CD4-positive, alpha-beta T cell treated with Interleukin-4 for 1 hour (primary cell): ENCODE data around the gene PSD.

Source experiments
- DNase-seq, 2 donors: peaks; one replicate each; pipeline ENCODE4 v3.0.0-alpha.2; 2020 to 2022

PSD gene

DNA sequence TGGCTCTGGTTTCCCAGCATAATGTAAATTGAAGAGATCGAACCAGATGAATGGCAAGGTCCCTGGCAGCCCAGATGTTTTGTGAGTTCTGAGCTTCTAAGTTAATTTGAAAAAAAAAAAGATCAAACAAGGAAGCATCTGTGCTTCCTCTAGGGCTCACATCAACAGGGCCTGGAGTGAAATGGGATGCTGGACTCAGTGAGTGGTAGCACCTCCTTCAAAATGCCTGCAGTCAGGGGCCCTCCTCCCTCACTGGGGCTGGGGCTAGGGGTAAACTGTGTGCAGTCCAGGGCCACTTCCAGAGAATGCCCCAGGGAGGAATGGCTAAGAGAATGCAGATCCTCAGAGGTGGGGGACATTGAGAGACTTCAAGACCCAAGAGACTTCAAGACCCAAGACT, 19.8 kb upstream of the PSD start:
- no peak for DNase-seq

DNA sequence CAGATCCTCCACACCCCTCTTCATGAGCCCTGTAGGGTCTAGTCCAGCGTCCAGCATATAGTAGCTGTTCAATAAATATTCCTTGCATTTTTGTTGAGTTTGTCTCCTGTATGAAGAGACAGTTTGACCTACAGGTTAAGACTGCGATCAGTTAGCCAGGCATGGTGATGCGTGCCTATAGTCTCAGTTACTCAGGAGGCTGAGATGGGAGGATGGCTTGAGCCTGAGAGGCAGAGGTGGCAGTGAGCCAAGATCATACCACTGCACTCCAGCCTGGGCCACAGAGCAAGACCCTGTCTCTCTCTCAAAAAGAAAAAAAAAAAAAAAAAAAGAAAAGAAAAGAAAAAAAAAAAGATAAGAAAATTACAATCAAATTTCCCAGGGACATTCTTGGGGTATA, 18.9 kb upstream of the PSD start:
- no peak for DNase-seq

DNA sequence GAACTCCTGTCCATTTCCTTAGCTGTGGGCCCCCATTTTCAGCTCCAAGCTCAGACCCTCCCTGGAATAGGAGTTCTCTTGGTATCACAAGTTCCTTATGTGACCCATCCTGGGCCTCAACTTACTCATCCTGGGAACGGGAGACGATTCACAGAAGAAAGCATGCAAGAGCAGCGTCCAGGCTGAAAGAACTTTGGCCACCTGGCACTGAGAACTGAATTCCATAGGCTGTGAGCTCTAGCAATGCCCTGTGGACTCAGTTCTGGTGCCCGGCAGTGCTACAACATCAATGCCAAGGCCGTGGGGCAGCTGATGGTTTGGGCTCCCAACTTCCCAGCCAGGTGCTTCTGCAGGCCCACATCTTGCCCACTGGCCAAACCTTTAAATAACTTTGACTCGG, 17.7 kb upstream of the PSD start:
- no peak for DNase-seq

DNA sequence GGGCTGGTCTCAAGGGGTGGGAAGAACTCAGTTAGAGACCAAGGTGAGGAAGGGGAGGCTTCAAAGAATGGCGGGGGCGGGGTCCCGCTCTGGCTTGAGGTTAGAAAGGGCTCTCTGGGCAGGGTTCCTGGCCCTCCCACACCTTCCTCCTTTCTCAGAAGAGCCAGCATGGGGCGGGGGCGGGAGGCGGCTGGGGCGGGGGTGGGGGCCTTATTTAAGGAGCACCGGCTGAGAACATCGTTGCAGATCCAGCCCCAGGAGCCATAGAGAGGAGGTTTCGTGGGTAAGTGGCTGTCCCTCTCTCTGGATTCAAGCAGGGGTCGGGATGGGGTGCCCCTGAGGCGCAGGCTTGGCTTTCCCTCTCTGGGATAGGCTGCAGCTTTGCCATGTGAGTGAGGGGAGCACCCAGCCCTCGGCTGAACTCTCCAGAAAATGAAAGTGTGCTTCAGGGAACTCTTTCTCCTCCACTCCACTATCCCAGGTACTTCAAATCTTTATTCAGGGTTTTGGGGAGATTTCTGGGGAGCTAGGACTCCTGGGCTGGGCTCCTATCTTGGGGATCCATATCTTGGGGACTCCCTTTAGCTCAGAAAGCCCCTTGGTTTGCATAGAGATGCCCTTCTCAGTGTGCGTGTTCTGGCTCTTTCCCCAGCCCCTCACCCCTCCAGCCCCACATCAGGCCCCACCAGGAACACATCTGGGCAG, 17.1 kb upstream of the PSD start:
- peak in 1 of 2 donors; percentile 42 for DNase-seq

DNA sequence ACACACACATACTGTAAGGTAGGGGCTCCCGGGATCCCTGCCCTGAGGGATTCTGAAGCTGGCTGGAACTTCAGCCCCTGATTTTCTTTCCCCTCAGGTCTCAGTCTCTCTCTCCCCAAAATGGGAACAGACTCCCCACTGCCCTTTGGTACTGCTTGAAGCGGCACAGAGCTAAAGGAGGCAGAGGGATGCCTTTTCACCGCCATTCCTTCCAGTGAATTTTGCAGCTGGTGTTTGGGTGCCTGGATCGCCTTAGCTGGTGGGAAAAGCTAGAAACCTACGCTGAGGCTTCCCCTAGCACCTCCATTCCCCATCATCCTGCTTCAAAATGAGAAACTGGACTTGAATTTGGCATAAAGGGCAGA, 16.5 kb upstream of the PSD start:
- no peak for DNase-seq

DNA sequence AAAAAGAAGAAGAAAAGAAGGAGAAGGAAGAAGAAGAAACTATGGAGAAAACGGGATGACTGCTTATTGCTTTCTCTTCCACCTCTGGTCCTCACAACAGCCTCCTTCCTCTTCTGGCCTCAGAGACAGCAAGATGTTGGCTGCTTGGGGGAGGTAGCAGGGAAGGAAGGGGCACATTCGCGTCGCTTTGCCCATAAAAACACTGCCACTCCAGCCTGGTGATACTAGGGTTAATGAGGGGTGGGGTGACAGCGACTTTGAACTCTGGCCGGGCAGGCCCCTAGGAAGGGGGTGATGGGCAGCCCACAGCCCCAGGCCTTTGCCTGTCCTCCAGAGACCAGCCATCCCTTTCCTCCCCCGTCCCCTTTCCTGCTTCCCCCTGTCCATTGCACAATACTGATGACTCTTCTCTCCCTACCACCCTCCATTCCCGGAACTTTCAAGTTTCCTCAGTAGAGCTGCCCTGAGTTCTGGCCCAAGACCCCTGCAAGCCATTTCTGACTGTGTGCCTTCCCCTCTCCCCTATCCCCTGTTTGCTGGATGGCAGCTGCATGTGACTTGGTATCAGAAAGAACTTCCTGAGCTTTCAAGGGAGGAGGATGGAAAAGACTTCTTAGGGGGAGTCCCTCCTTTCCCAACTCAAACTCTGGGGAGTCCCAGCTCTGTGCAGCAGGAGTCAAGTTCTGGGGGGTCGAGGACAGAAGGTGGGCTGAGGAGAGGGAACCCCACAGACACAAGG, 16.0 kb upstream of the PSD start:
- DNase-seq = no peak

DNA sequence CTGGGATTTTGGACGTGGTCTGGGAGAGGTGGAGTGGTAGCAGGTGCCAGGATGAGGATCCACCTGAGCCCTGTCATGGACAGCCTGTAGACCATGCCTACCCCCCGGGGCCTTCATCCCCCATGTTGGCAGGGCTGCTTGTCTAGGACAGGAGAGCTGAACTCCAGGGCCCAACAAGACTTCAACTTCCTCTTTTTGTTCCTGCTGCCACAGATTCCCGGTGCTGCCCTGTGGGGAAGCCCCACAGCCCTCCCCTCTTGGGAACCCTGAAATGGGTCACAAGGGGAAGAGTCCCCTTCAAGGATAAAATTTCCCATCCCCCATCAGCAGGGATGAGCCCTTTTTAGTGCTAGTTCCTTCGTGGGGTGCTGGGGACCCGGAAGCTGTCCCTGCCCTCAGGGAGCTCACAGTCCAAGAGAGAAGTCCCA, 15.0 kb upstream of the PSD start:
- peak in 1 of 2 donors; percentile 22 for DNase-seq

DNA sequence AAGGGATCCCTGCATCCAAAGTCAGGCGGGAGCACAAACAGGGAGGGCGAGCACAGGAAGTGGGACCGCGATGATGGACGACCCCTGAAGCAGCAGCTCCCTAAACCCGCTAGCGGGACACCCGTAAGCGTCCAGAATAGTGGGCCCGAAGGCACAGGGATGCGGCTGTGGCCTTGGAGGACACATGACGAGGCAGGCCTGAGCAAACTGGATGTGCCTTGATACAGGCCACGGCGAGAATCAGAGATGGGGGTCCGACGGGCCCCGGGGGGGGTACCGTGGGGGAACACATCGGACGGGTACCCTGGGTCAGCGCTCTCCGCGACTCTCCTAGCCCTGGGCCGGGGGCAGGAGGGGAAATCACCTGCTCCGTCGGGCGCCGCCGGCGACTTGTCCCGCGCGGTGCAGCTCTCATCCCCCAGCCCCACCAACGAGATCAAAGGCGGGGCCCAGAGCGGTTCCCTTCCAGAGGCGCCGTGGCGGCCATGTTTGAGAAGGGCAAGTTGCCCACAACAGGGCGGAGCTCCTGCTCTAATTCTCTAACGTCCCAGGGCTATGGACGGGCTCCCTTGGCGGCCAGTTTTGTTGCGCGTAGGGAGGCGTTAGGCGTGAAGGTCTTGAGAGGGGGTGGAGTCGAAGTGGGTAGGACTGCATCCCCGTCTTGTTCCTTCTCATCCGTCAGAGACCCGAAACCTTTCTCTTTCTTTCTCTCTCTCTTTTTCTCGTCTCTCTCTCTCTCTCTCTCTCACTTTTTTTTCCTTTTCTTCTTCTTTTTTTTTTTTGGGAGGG, 13.8 kb upstream of the PSD start, which contains the start of gene CUEDC2:
CUEDC2 (minus strand) TSS at position 413 of the 789 bp plus-strand sequence. CDS start 7,386 bp downstream, outside the sequence.
- peak; percentile 94 to 97 for DNase-seq

DNA sequence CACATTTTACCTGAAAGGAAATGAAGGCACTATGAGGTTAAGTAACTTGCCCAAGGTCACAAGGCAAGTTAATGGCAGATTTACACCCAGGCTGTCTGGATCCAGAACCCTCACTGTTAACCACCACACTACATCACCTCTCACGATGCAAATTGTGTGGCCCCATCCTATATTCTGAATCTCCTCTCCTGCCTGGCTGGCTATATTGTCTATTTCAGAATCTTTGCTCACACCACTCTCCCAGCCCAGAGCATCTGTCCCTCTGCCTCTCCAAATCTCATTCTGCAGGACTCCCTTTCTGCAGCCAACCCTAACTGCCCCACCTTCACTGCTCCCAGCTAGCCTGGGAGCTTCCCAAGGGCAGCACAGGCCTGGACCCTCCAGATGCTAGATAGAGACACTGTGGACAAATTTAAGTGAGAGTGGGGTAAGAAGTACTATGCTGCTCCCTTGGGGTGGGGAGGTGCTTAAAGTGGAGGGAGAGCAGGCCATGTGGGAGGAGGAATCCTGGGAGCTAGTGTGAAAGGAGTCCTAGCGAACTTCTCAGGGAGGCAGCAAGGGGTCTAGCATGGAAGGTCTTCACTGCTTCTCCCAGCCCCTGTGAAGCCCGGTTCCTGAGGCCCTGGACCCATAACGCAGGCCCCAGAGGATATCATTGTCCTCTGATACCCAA, 13.0 kb upstream of the PSD start:
- no peak for DNase-seq

DNA sequence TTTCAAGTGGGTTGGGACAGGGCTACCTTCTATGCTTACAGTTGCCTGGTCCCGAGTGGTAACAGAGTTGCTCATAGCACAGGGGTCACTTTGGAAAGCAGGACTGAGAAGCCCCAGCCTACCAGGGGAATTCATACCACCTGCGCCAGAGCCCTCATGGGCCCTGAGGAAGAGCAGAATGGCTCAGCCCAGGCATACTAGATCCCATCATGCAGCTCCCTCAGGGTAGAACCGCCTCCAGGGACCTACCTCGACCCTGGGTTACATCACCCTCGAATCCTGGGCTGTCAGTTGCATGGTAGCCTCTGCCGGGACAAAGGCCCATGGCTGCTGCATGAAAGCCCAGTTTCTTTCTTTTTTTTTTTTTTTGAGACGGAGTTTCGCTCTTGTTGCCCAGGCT, 10.9 kb upstream of the PSD start:
- no peak for DNase-seq

DNA sequence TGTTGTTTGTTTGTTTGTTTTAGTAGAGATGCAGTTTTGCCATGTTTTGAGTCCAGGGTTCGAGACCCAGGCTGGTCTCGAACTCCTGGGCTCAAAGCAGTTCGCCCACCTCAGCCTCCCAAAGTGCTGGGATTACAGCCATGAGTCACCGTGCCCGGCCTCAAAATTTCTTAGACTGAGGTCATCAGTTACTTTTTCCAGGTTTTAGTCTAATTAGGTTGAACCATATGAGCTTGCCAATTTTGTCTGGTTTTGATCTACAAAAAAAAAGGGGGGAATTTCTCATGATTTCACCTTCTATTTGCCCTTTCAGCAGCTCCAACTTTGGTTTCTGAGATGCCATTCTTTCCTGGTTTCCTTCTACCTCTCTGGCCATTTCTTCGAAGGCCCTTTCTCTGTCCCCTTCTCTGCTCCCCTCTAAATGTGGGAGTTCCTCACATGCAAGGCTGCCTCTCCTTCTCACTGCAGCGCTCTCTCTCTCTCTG, 8.3 kb upstream of the PSD start:
- no peak for DNase-seq

DNA sequence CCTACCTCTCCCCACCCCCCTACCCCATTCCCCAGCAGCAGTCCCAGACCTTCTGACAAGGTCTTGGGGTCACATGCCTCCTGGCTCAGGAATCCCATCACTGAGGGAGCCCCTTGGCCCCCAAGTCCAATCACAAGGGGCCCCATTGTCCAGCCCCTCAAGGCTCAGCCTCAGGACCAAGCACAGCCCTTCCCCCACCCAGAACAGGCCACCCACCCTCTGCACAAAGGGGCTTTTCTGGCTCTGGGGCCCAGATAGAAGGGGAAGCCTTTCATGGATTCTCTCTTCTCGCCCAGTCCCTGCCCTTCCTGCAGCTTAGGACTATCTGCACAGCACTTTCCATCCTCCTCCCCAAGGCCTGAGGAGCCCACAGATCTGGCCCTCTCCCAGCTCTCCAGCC, 6.9 kb upstream of the PSD start:
- DNase-seq = no peak

DNA sequence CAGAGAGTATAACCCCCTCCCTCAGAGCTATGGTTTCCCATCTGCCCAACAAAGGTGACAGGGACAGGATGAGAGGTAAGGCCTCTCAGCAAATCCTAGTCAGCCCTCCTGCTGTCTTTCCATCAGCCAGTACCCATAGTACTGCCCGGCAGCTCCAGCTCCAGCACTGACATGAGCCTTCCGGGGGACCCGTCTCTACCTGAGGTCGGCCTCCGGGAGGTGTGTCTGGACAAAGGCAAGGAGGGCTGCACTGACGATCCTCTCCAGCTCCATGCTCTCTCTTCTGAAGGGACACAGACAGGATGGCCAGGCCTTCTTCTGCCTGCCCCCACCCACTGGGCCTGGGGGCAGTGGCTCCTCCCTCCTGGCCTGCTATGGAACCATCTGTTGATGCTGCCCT, 6.3 kb upstream of the PSD start:
- no peak for DNase-seq

DNA sequence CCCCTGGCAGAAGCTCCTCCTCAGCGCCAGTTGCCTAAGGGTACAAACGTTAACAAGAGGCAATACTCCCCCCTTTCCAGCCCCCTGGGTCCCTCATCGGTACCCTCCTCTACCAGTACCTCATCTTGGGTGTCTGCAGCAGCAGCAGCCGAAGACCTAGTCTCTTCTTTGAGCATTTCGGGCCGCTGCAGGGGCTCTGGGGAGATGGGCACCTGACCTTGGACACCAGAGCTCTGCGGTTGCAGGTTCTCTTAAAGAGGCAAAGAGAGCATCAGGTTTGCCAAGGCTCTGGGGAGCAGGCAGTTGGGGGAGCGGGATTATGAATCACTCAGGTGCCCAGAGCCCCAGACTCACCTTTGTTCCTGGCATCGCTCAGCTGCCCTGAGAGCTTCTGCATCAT, 5.6 kb upstream of the PSD start:
- no peak for DNase-seq

DNA sequence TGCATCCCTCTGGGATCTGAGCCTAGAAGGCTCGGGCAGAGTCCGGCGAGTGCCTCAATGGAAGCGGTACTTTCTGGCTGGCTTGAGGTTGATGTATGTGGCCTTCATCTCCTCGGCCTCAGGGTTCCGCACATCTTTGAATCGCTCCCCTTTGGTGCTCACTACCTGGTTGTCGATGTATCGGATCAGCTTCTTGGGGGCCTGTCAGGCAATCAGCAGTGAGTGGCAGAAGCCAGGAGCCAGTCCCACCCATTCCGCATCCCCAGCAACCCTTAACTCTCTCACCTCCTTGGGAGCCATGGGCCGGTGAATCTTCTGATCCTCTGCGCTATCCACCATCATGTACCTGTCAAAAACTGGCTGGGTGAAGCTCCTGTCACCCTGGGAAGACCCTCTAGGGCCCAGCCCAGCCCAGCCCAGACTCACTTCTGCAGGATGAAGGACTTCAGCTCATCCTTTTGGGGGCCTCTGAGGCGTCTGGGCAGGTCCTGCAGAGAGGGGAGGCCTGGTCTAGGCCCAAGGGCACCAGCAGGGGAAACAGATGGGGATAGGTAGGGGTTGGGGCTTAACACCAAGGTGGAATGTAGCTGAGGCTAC, 4.9 kb upstream of the PSD start:
- DNase-seq = no peak

DNA sequence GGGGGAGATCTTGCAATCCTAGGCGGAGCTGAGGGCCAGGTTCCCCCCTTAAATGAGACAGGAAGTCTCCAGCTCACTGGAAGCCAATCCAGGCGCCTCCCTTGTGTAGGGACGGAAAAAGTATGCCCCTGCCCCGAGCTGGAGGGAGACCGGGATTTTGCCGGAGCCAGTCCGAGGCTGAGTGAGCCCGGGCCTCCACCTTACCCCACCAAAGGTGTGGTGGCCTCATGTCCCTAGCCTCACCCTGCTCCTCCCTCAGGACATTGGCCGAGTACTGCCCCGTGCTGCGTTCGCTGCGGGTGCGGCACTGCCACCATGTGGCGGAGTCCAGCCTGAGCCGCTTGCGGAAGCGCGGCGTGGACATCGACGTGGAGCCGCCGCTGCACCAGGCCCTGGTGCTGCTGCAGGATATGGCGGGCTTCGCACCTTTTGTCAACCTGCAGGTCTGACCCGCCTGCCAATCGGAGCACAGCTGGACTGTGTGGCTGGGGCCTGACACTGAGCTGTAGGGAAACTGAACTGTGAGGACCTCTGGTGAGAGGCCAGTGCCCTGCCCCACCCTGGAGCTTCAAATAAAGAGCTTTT, 4.1 kb upstream of the PSD start:
- peak; percentile 54 to 67 for DNase-seq

DNA sequence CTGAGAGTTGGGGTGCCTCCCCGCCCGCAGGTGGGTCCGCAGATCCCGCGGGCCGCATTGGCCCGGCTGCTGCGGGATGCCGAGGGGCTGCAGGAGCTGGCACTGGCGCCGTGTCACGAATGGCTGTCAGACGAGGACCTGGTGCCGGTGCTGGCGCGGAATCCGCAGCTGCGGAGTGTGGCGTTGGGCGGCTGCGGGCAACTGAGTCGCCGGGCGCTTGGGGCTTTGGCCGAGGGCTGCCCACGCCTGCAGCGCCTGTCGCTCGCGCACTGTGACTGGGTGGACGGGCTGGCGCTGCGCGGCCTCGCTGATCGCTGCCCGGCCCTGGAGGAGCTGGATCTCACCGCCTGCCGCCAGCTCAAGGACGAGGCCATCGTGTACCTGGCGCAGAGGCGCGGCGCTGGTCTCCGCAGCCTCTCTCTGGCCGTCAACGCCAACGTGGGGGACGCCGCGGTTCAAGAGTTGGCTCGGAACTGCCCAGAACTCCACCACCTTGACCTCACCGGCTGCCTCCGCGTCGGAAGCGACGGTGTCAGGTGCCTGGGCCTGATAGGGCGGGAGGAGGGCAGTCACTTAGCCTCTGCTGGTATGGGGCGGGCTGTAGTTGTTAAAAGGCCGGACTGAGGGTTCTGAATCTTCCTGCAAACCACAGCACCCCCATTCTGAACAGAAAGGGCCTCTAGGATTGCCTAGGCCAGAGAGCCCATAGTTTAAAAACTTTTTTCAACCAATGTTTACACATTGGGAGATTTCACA, 3.4 kb upstream of the PSD start:
- DNase-seq = peak in 1 of 2 donors; percentile 26

DNA sequence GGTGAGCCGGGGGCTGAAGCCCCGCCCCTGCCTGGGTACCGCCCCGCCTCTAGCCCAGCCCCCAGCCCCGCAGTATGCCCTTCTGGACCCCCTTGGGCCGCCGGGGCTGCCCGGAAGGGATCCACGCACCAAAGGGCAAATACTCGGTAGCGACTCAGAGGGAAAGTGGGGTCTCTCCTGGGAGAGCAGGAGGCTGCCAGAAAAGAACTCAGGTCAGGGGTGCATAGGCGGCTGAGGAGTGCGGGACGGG, 2.8 kb upstream of the PSD start:
- DNase-seq = no peak

DNA sequence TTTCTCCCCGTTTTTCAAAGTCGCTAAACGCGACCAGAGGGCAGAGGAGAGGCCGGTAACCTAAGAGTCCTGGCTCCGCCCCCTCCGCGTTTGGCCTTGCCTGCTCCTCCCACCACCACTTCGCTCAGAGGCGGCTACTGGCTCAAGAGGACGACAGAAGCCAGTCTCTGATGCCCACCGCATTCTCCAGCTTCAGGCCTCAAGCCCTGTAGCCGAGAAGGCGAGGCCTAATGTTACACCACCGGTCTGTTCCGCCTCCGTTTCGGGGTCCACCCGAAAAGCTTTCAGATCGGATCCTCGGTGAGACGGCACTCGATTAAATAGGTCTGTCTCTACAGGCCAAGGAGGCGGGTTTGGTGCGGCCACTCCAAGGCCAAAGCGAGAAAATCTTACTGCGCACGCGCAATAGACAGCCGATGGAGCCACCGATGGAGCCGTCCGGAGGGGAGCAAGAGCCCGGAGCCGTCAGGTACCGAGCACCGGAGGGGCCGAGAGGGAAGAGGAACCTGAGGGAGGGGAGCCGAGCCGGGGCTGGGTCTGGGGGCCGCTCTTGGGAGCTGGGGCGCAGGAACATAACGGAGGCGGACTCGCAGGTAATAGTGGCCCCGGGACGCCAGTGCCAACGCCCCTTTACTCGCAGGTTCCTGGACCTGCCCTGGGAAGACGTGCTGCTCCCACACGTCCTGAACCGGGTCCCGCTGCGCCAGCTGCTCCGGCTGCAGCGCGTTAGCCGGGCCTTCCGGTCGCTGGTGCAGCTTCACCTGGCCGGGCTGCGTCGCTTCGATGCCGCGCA, 2.3 kb upstream of the PSD start, which contains the start of gene FBXL15:
FBXL15 (plus strand) TSS at position 123 of the 793 bp plus-strand sequence; CDS start at position 417, 294 bp downstream.
- peak; percentile 96 to 97 for DNase-seq

DNA sequence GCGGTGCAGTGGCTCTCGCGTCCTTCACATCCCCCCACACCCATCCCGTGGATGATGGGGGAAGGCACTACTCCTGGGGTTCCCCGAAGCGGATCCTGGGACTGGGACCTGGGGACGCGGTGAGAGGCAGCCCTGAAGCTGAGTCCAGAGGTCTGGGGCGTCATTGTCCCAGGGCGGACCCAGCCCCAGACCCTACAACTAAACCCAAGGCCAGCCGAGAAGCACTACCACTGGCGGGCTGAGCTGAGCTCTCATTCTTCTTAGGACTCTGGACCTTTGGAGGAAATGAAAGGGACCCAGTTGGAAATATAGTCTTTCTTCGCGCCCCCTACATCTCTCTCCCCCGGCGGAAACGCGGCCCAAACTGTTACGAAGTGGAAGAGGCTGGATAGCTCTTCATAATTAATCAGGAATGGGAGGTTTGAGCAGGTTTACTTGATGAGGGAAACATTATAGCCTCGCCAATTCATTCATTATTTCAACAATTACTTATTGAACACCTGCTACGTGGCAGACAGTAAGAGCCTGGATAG, 1.7 kb upstream of the PSD start:
- no peak for DNase-seq
